NCI-H82 (cell line): ENCODE data around the gene MAP3K9.
A peak's percentile ranks its signal among the peaks of the same experiment; 100 is the strongest.

Source experiments
- DNase-seq: peaks from one replicate; lab custom pipeline; 2025; lab: John Stamatoyannopoulos, UW

Gene MAP3K9

DNA sequence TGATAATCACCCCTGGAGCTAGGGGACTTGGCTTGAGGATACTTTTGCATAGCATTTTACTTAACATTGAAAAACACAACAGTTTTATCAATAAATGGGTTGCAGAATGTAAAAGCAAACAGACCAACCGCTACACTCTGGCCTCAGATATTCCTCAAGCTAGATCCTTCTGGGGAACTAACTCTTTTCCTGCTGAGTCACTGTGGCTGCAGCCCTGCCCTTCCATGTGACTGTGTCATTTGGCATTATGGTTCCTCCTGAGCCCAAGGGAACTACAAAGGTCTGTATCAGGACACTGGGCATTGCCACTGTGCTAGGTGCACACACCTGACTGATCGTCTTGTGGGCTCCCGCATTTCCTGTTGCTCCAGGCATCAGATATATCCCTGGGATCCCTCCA, 111.0 kb downstream of the MAP3K9 start:
- DNase-seq = no peak

- DNase-seq = no peak
Measured at GRCh38 chr14:70697701-70698100, 111.6 kb downstream of the MAP3K9 start.

DNA sequence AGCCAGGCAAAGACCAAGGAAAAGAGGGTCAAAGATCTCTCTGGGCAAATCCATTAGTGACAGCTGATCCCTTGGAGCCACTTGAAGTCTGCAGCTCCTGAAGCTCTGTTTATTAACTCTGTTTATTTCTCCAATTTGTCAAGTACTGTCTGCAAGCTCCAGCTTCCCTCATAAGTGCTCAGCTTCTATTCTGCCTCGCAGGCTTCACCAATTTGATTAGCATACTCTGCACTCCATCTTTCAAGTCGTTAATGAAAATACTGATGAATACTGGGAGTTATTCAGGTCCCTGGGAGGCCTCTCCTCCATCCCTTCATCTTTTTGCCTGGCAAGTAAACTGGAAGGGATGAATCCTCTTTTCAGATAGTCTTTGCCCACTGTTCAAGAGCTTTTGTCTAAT, 113.3 kb downstream of the MAP3K9 start:
- no peak for DNase-seq

DNA sequence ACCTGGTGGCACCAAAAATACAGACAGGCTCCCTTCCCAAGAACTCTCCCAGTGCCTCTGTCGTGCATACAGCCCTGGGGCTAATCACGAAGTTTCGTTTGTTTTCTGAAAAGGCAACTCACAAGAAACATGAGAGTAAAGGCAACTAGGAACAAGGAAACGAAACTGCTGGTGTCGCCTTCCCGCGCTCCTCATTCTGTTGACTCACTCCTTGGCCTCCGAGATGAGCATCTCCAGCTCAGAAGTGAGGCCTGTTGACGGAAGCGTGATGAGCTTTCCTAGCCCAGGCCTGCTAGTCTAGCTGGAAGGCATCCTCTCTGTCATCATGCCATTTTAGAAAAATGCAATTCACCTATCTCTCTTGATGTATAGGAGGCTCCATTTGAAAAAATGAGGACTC, 117.1 kb downstream of the MAP3K9 start:
- DNase-seq = no peak

DNA sequence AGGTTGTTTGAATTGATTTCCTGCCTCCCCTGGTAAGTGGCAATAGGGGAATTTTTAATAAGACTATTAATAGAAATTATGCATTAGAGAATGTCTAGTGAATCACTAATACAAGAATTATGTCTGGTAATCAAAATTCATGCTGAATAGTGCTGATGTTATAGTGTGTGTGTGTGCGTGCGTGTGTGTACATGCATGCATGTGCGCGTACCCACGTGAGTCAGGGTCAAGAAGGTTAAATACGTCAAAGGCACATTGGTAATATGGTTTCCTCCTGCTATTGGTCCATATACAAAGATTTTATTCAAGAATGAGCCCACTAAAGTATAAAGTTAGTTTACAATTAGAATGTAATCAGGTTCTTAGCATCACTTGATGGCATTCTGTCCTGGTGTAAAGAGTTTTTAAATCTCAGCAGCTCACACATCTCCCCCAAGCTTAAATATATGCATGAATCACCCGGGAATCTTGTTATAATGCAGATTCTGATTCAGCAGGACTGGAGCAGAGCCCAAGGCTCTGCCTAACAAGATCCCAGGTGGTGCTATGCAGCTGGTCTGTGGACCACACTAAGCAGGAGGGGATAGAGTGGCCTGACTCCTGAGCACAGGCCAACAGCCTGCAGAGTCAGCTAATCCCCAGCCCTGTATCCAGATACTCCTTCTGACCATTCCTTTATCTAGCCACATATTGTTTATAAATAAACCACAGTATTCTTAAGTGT, 123.7 kb downstream of the MAP3K9 start:
- peak; percentile 98 for DNase-seq

GRCh38 chr14:70683983-70684382, 125.3 kb downstream of the MAP3K9 start:
- DNase-seq = no peak

- DNase-seq = no peak
Measured at GRCh38 chr14:70680748-70681147, 128.6 kb downstream of the MAP3K9 start.

- no peak for DNase-seq
Measured at GRCh38 chr14:70677341-70677740, 132.0 kb downstream of the MAP3K9 start.
